K562 (cell line): ENCODE results near the gene TSGA10IP. TPM values are rescaled to one million over a fixed set of nuclear protein-coding genes. Genes with fewer than 3 reads are reported as not detected.

Experiments
- ATAC-seq: fragments of 200-7000 bp; cut with Tn5 transposase; 3 replicates; pipeline ENCODE4 v1.9.1; 2020; ENCODE audit warnings: moderate library complexity
- BruUV-seq: library from RNA; stranded (reverse); fragments of 400-500 nt; replicated peaks from 2 replicates; lab custom pipeline; 2021; lab: Mats Ljungman, UMichigan
- CTCF ChIA-PET: fragments of 300-600 bp; formaldehyde crosslinking; extraction: SDS; loops from one replicate; lab custom pipeline; 2021; ENCODE audit warnings: low intra/inter-chr PET ratio; lab: Yijun Ruan, JAX
- POLR2A ChIA-PET: fragments of 300-600, 350-650 bp; sonication (Branson Sonifier 250); formaldehyde crosslinking; extraction: SDS; loops from one replicate; lab custom pipeline; 2021; ENCODE audit warnings: antibody characterized with exemption, inconsistent platforms; lab: Yijun Ruan, JAX
- DNase-seq, 4 experiments: peaks; one replicate each; pipeline versions ENCODE4 v3.0.0 to v3.0.0-alpha.2; 2011 to 2018; ENCODE audit warnings: low spot score in 3 of 4, mixed read lengths in 3 of 4; ENCODE audit errors: extremely low read depth in 1 of 4
- FAIRE-seq: peaks from 2 replicates; lab custom pipeline; 2011; peaks lifted over from hg19 to GRCh38; lab: Jason Lieb, UNC
- H2AFZ ChIP-seq: 2 replicates; pipeline ENCODE4 v1.6.0; 2011; ENCODE audit warnings: low read depth, low read length, control low read depth, inconsistent platforms
- H3K27ac ChIP-seq: fragments of 200-600 bp; 3 replicates; pipeline ENCODE4 v1.8.0; 2011; ENCODE audit warnings: low read depth, mild to moderate bottlenecking, control low read depth, inconsistent platforms, low read length, moderate library complexity, mixed read lengths; ENCODE audit errors: extremely low read depth
- H3K27me3 ChIP-seq, 2 experiments: fragments of 300-600 bp in 1 of 2; 2 replicates in 1 of 2; 3 replicates in 1 of 2; pipeline versions ENCODE4 v1.6.0 to v1.8.0; 2011; ENCODE audit warnings: inconsistent platforms in 2 of 2, low read length in 2 of 2, mild to moderate bottlenecking in 1 of 2, mixed read lengths in 1 of 2, moderate library complexity in 1 of 2; ENCODE audit not compliant: control insufficient read depth in 2 of 2, insufficient read depth in 2 of 2
- H3K36me3 ChIP-seq: fragments of 300-600 bp; 3 replicates; pipeline ENCODE4 v1.8.0; 2011; ENCODE audit warnings: mild to moderate bottlenecking, low read length, inconsistent platforms; ENCODE audit not compliant: control insufficient read depth, insufficient read depth
- H3K4me1 ChIP-seq, 2 experiments: fragments of 200-600 bp in 1 of 2; replicated peaks in 1 of 2; 2 replicates in 1 of 2; 3 replicates in 1 of 2; pipeline versions ENCODE4 v1.5.1 to v1.8.0; 2011; ENCODE audit warnings: inconsistent platforms in 2 of 2, low read length in 2 of 2, mild to moderate bottlenecking in 1 of 2, mixed read lengths in 1 of 2, moderate library complexity in 1 of 2; ENCODE audit not compliant: control insufficient read depth in 2 of 2, insufficient read depth in 2 of 2
- H3K4me2 ChIP-seq: 2 replicates; pipeline ENCODE4 v1.6.1; 2011; ENCODE audit warnings: low read length, control low read depth, inconsistent platforms, mixed read lengths; ENCODE audit not compliant: insufficient read depth
- H3K4me3 ChIP-seq: fragments of 200-600 bp; sonication (generic), shearing (Covaris generic); 2 replicates; pipeline ENCODE4 v1.5.1; 2016; ENCODE audit warnings: control low read depth, inconsistent platforms
- H3K79me2 ChIP-seq: fragments of 200-600 bp; 3 replicates; pipeline ENCODE4 v1.8.0; 2011; ENCODE audit warnings: low read length, inconsistent platforms; ENCODE audit not compliant: control insufficient read depth, insufficient read depth
- H3K9ac ChIP-seq, 2 experiments: 2 replicates each; pipeline versions ENCODE4 v1.6.0 to v1.6.1; 2011; ENCODE audit warnings: low read depth in 2 of 2, low read length in 2 of 2, control low read depth in 1 of 2, inconsistent platforms in 1 of 2, mild to moderate bottlenecking in 1 of 2, mixed read lengths in 1 of 2; ENCODE audit not compliant: insufficient read depth in 1 of 2
- H3K9me1 ChIP-seq: one replicate; pipeline ENCODE4 v1.6.0; 2011; ENCODE audit warnings: inconsistent platforms, mild to moderate bottlenecking, low read length, moderate library complexity; ENCODE audit not compliant: control insufficient read depth, insufficient read depth
- H3K9me3 ChIP-seq: replicated peaks from 2 replicates; pipeline ENCODE4 v1.5.1; 2011; ENCODE audit warnings: low read depth, low read length, inconsistent platforms; ENCODE audit not compliant: control insufficient read depth, insufficient read depth
- H4K20me1 ChIP-seq: replicated peaks from 2 replicates; pipeline ENCODE4 v1.6.1; 2011; ENCODE audit warnings: low read length, inconsistent platforms, mixed read lengths; ENCODE audit not compliant: control insufficient read depth, insufficient read depth
- AFF1 ChIP-seq, 2 experiments: fragments of 450-650 bp; IDR thresholded peaks; 2 replicates each; pipeline ENCODE4 v1.6.1; 2018; ENCODE audit warnings: mild to moderate bottlenecking in 2 of 2, low read depth in 1 of 2; ENCODE audit not compliant: partially characterized antibody in 2 of 2
- CXXC5 ChIP-seq: fragments of 250-450 bp; sonication (Bioruptor Pico); IDR thresholded peaks from 2 replicates; pipeline ENCODE4 v1.8.0; 2022; ENCODE audit warnings: inconsistent platforms, mild to moderate bottlenecking, moderate library complexity
- EWSR1 ChIP-seq: fragments of 450-650 bp; IDR thresholded peaks from 2 replicates; pipeline ENCODE4 v1.6.1; 2018; ENCODE audit warnings: borderline replicate concordance, mild to moderate bottlenecking, low read depth, moderate library complexity; ENCODE audit not compliant: partially characterized antibody
- FOXO4 ChIP-seq: fragments of 450-650 bp; formaldehyde crosslinking; IDR thresholded peaks from 2 replicates; pipeline ENCODE4 v1.4.0; 2020; ENCODE audit warnings: mild to moderate bottlenecking, moderate library complexity
- SAFB ChIP-seq: fragments of 200-400 bp; formaldehyde crosslinking; IDR thresholded peaks from 2 replicates; pipeline ENCODE4 v1.6.1; 2017; ENCODE audit warnings: low read depth, low read length, borderline replicate concordance
- SMARCA5 ChIP-seq: fragments of 450-650 bp; IDR thresholded peaks from 2 replicates; pipeline ENCODE4 v1.6.1; 2016
- ZBED1 ChIP-seq: IDR thresholded peaks from 2 replicates; pipeline ENCODE4 v1.6.1; 2014
- ZNF354B ChIP-seq: fragments of 250-450 bp; sonication (Bioruptor Pico); IDR thresholded peaks from 2 replicates; pipeline ENCODE4 v1.4.0; 2020
- WGBS: fragments of 100-300 bp; shearing (Covaris generic); methylation state at CpG from one replicate; pipeline ENCODE4 v1.1.6; 2016; ENCODE audit warnings: low coverage, mixed read lengths; ENCODE audit not compliant: insufficient coverage; ENCODE audit errors: missing lambda C conversion rate; 5-methylcytosine and 5-hydroxymethylcytosine counted together
- in situ Hi-C: fragments of 300-500 bp; cut with MboI; formaldehyde crosslinking; loops from 4 replicates; pipeline ENCODE4 v1.15.0; 2018; ENCODE audit warnings: inconsistent platforms, mixed read lengths
- intact Hi-C: fragments of 100-400 bp; cut with micrococcal nuclease; formaldehyde crosslinking; loops from 2 replicates; pipeline ENCODE4 v1.14.2; 2022
- polyA plus RNA-seq, 8 experiments: library from polyadenylated mRNA; depleted of rRNA in 4 of 8; stranded (reverse) in 5 of 8; unstranded in 3 of 8; fragments of >200 nt; fragmentation: Nextera tagmentation in 2 of 8; fragmentation: Illumina TruSeq in 1 of 8; extraction: Ambion mirVana in 2 of 8; extraction: Trizol in 1 of 8; gene quantifications; 2 replicates each; pipeline versions ENCODE4 v1.2.1 to v1.2.3, GENCODE V29; 2011 to 2014; ENCODE audit warnings: inconsistent platforms in 1 of 8, missing spikeins in 1 of 8
- total RNA-seq, 7 experiments: library from RNA; depleted of rRNA in 6 of 7; stranded (reverse); fragments of >200 nt in 6 of 7; fragmentation: Illumina TruSeq in 2 of 7; extraction: Trizol in 2 of 7; gene quantifications; 2 replicates each; pipeline versions ENCODE4 v1.2.1 to v1.2.3, GENCODE V29; 2011 to 2021; ENCODE audit warnings: low replicate concordance in 1 of 7

TSGA10IP gene
- total and polyA plus RNA-seq, 9 of the 15 experiments (the other 6 are each of a cell fraction or from before 2014, with no cell fraction given): not detected

- no peak for TF ChIP-seq ZNF354B (CRISPR knock-in tag)
- no peak for TF ChIP-seq SAFB
- TF ChIP-seq FOXO4 (CRISPR knock-in tag): no peak
- no peak for TF ChIP-seq AFF1 (IDR thresholded peaks at IDR 0.05; ENCODE audit: low read depth in 1 of 2, partially characterized antibody in 2 of 2)
- TF ChIP-seq, all 486 proteins: peak for 29
These were observed 11.3 kb upstream of the TSGA10IP start (continued) for GRCh38 chr11:65934014-65934413.

GRCh38 chr11:65937766-65938165 lies 7.5 kb upstream of the TSGA10IP start:
- 10% methylated on average over 4 of the region's 4 CpGs for whole genome bisulfite sequencing
- H2AFZ ChIP-seq: peak overlapping the region; percentile 7
- in situ Hi-C loops: no loop called here
- no peak overlapping the region for H3K9ac ChIP-seq
- ATAC-seq (no peak), DNase-seq (no peak), FAIRE-seq (no peak)
- H3K4me1 ChIP-seq: peaks cover 17 to 35% of the 10 kb centered on the region in 2 experiments; a peak in 4 of 5 replicates
- no peaks in the 10 kb centered on the region for H3K9me3 ChIP-seq
- no peaks in the 10 kb centered on the region for H3K79me2 ChIP-seq
- no peak overlapping the region for H3K4me2 ChIP-seq
- ChIA-PET CTCF (no interaction called here), POLR2A (interaction anchor here (1.0 to 1.5 kb wide), 3 partner anchors 9 to 23 kb away, joined by 3 to 4 read pairs (median 3); no protein-coding TSS in a partner anchor)
- H4K20me1 ChIP-seq: 0 out of 2 replicates have a peak, but pooled peaks cover 4% of the 10 kb centered on the region
- intact Hi-C loops: no loop called here
- no peaks in the 10 kb centered on the region for H3K9me1 ChIP-seq
- H3K27me3 ChIP-seq: no peaks in the 10 kb centered on the region
- TF ChIP-seq SMARCA5 (no peak), ZBED1 (no peak), EWSR1 (no peak), CXXC5 (no peak)
- no peaks in the 10 kb centered on the region for H3K36me3 ChIP-seq
- no peak overlapping the region for H3K4me3 ChIP-seq
- H3K27ac ChIP-seq: no peak overlapping the region
- no TSS peak for BruUV-seq
